Sigmoid colon (tissue), 7 donors: ENCODE data around the gene RARS2. TPM values are rescaled to one million over a fixed set of nuclear protein-coding genes. Genes with fewer than 3 reads are reported as not detected.

Experiments
- DNase-seq: peaks from one replicate; pipeline ENCODE4 v3.0.0-alpha.2; 2019
- H3K27ac ChIP-seq, 4 donors: fragments of 200-600 bp; sonication (generic); one replicate each; pipeline ENCODE4 v1.5.1; 2016 to 2019; ENCODE audit warnings: mild to moderate bottlenecking in 1 of 4
- H3K27me3 ChIP-seq, 3 donors: fragments of 200-600 bp; sonication (generic); one replicate each; pipeline ENCODE4 v1.5.1; 2019; ENCODE audit warnings: mild to moderate bottlenecking in 1 of 3
- H3K36me3 ChIP-seq, 4 donors: fragments of 200-600 bp; sonication (generic); one replicate each; pipeline ENCODE4 v1.5.1; 2016 to 2019
- H3K4me1 ChIP-seq, 4 donors: fragments of 200-600 bp; sonication (generic); one replicate each; pipeline ENCODE4 v1.5.1; 2017 to 2019
- H3K4me3 ChIP-seq, 4 donors: fragments of 200-600 bp; sonication (generic); one replicate each; pipeline ENCODE4 v1.5.1; 2017 to 2019; ENCODE audit warnings: mild to moderate bottlenecking in 2 of 4, moderate library complexity in 1 of 4
- H3K9me3 ChIP-seq, 4 donors: fragments of 200-600 bp in 3 of 4; sonication (generic) in 3 of 4; one replicate each; pipeline versions ENCODE4 v1.5.1 to v1.6.1; 2013 to 2019
- EP300 ChIP-seq, 4 donors: sonication (generic); formaldehyde crosslinking; IDR thresholded peaks; one replicate each; pipeline ENCODE4 v1.6.1; 2017; ENCODE audit warnings: antibody characterized with exemption in 4 of 4
- POLR2A ChIP-seq, 2 donors: fragments of 450-650 bp; IDR thresholded peaks; one replicate each; pipeline ENCODE4 v1.6.1; 2016; ENCODE audit warnings: antibody characterized with exemption in 2 of 2, mild to moderate bottlenecking in 2 of 2, moderate library complexity in 2 of 2
- POLR2AphosphoS5 ChIP-seq, 4 donors: sonication (generic); formaldehyde crosslinking; IDR thresholded peaks; one replicate each; pipeline ENCODE4 v1.6.1; 2017; ENCODE audit warnings: antibody characterized with exemption in 4 of 4
- WGBS, 2 donors: extraction: QIAGEN DNeasy Blood & Tissue Kit; methylation state at CpG; one replicate each; pipeline ENCODE4 v1.1.7; 2013; 5-methylcytosine and 5-hydroxymethylcytosine counted together
- intact Hi-C: fragments of 100-400 bp; cut with DNase I; formaldehyde crosslinking; loops from one replicate; pipeline ENCODE4 v1.15.1; 2023
- polyA plus RNA-seq, 3 donors: library from polyadenylated mRNA; stranded (reverse); fragments of 200-250 nt; gene quantifications; one replicate each; pipeline ENCODE4 v1.2.3, GENCODE V29; 2013
- total RNA-seq, 4 donors: library from RNA; depleted of rRNA; stranded (reverse); fragments of >200 nt; gene quantifications; one replicate each; pipeline ENCODE4 v1.1.0, GENCODE V29; 2016
- TF ChIP-seq, protein P1 (sequence below), 4 experiments: fragments of 450-650 bp in 3 of 4; fragments of 200-600 bp in 1 of 4; IDR thresholded peaks; one replicate each; pipeline ENCODE4 v1.5.1; 2016 to 2019; ENCODE audit warnings: antibody characterized with exemption in 4 of 4, mild to moderate bottlenecking in 3 of 4, moderate library complexity in 2 of 4
- donor health status: healthy with polysubstance abuse.
- donor health status: Bipolar disorder and iron deficiency.
- donor health status: healthy.

Gene RARS2
- total and polyA plus RNA-seq, 7 donors, result 18.3 to 34.2 (median 20.7) TPM

- intact Hi-C loops, result no loop called here
- Histone ChIP-seq H3K36me3 (peaks cover 0 to under 1% (median 0%) of the 10 kb centered on the region in 4 donors), H3K4me1 (no peaks in the 10 kb centered on the region), H3K27ac (no peak overlapping the region), H3K27me3 (no peaks in the 10 kb centered on the region), H3K9me3 (no peaks in the 10 kb centered on the region), H3K4me3 (no peak overlapping the region)
- TF ChIP-seq, protein P1, sequence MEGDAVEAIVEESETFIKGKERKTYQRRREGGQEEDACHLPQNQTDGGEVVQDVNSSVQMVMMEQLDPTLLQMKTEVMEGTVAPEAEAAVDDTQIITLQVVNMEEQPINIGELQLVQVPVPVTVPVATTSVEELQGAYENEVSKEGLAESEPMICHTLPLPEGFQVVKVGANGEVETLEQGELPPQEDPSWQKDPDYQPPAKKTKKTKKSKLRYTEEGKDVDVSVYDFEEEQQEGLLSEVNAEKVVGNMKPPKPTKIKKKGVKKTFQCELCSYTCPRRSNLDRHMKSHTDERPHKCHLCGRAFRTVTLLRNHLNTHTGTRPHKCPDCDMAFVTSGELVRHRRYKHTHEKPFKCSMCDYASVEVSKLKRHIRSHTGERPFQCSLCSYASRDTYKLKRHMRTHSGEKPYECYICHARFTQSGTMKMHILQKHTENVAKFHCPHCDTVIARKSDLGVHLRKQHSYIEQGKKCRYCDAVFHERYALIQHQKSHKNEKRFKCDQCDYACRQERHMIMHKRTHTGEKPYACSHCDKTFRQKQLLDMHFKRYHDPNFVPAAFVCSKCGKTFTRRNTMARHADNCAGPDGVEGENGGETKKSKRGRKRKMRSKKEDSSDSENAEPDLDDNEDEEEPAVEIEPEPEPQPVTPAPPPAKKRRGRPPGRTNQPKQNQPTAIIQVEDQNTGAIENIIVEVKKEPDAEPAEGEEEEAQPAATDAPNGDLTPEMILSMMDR (IDR thresholded peaks at IDR 0.05), result no peak
- TF ChIP-seq POLR2AphosphoS5 (IDR thresholded peaks at IDR 0.05) (no peak), POLR2A (IDR thresholded peaks at IDR 0.05) (no peak), EP300 (IDR thresholded peaks at IDR 0.05) (no peak)
- no peak for DNase-seq
- 72 to 86% methylated on average over 9 of the region's 9 CpGs for WGBS, 2 donors
These were observed 105.9 kb downstream of the RARS2 start for GRCh38 chr6:87483929-87484328.

- TF ChIP-seq POLR2A (IDR thresholded peaks at IDR 0.05) (no peak), EP300 (IDR thresholded peaks at IDR 0.05) (no peak), POLR2AphosphoS5 (IDR thresholded peaks at IDR 0.05) (no peak)
- TF ChIP-seq, protein P1 (IDR thresholded peaks at IDR 0.05), result no peak
- H3K4me3 ChIP-seq, result no peak overlapping the region
- H3K27ac ChIP-seq, result no peak overlapping the region
- DNase-seq, result no peak
- 82 to 92% methylated on average over 4 of the region's 4 CpGs for WGBS, 2 donors
- no peaks in the 10 kb centered on the region for H3K4me1 ChIP-seq
- no peaks in the 10 kb centered on the region for H3K9me3 ChIP-seq
- no peaks in the 10 kb centered on the region for H3K27me3 ChIP-seq
- intact Hi-C loops, result no loop called here
- H3K36me3 ChIP-seq, result peaks cover 0 to 16% (median 0%) of the 10 kb centered on the region in 4 donors
These were observed 107.4 kb downstream of the RARS2 start for GRCh38 chr6:87482366-87482765.

DNA sequence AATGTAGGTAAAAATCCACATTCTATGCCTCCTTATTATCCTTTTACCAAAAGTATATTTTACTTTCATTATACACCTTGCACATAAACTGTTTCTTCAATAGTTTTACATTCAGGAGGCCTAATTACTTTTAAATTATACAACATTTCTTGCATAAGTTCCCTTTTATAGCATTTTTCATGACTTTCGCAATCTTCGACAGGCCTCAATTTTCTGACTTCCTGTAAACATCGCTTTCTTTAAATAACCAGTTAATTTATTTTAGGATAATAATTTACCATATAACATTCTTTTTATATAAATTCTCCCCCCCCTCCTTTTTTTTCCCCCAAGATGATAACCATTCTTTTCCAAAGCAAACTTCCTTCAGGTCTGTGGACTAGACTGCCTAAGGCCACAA is 107.9 kb downstream of the RARS2 start:
- 88 to 94% methylated on average over 3 of the region's 3 CpGs for WGBS, 2 donors
- Histone ChIP-seq H3K36me3 (peaks cover 0 to 17% (median 0%) of the 10 kb centered on the region in 4 donors), H3K9me3 (no peaks in the 10 kb centered on the region), H3K27ac (no peak overlapping the region), H3K4me1 (no peaks in the 10 kb centered on the region), H3K27me3 (no peaks in the 10 kb centered on the region), H3K4me3 (no peak overlapping the region)
- intact Hi-C loops, result no loop called here
- DNase-seq, result no peak
- TF ChIP-seq EP300 (IDR thresholded peaks at IDR 0.05) (no peak), POLR2AphosphoS5 (IDR thresholded peaks at IDR 0.05) (no peak)

GRCh38 chr6:87473419-87473903 is 116.3 kb downstream of the RARS2 start:
- Histone ChIP-seq H3K4me1 (peaks cover 0 to 10% (median 8%) of the 10 kb centered on the region in 4 donors), H3K4me3 (peak overlapping the region; percentile 60 to 91 (median 74)), H3K9me3 (no peaks in the 10 kb centered on the region), H3K36me3 (peaks cover 0 to 12% (median 0%) of the 10 kb centered on the region in 4 donors), H3K27me3 (no peaks in the 10 kb centered on the region), H3K27ac (peak overlapping the region; percentile 86 to 95 (median 90))
- TF ChIP-seq, protein P1 (IDR thresholded peaks at IDR 0.05), result no peak
- TF ChIP-seq EP300 (IDR thresholded peaks at IDR 0.05) (no peak), POLR2AphosphoS5 (IDR thresholded peaks at IDR 0.05) (no peak), POLR2A (IDR thresholded peaks at IDR 0.05) (no peak)
- intact Hi-C loops, result loop anchor here (2.0 to 5.0 kb wide), 5 partner anchors 66 to 316 kb away; partner anchors contain the start of genes AKIRIN2, CFAP206, SMIM8 and ZNF292
- 1 to 3% methylated on average over 15 of the region's 15 CpGs for WGBS, 2 donors
- DNase-seq, result no peak

- TF ChIP-seq, protein P1 (IDR thresholded peaks at IDR 0.05), result peak in 3 of 4 experiments; percentile 24 to 43 (median 33)
- TF ChIP-seq POLR2A (IDR thresholded peaks at IDR 0.05) (peak; percentile 60 to 67), POLR2AphosphoS5 (IDR thresholded peaks at IDR 0.05) (peak; percentile 65 to 88 (median 79)), EP300 (IDR thresholded peaks at IDR 0.05) (no peak)
- Histone ChIP-seq H3K9me3 (no peaks in the 10 kb centered on the region), H3K4me1 (peaks cover 0 to 10% (median 8%) of the 10 kb centered on the region in 4 donors), H3K36me3 (peaks cover 0 to 5% (median 0%) of the 10 kb centered on the region in 4 donors), H3K27me3 (no peaks in the 10 kb centered on the region), H3K27ac (peak within 1 kb of the TSS; percentile 86 to 95 (median 90)), H3K4me3 (peak within 1 kb of the TSS; percentile 60 to 91 (median 74))
- DNase-seq, result peak; percentile 91
- intact Hi-C loops, result loop anchor here (2.0 to 5.0 kb wide), 5 partner anchors 65 to 315 kb away; partner anchors contain the start of genes AKIRIN2, CFAP206, SMIM8 and ZNF292
- WGBS, 2 donors, result 0 to 1% methylated on average over 70 of the region's 70 CpGs
These were observed 117.0 kb downstream of the RARS2 start, which contains the start of gene SLC35A1 for GRCh38 chr6:87472525-87473418. Gene SLC35A1, plus strand, starts transcription at chr6:87472974. Its CDS starts 30 bp downstream, at chr6:87473004.
